KMS-11 (cell line): ENCODE measurements around the gene RELN.

Experiments used
- H2AFZ ChIP-seq: fragments of 200-600 bp; sonication (generic); 2 replicates; pipeline ENCODE4 v1.6.1; 2016; ENCODE audit warnings: antibody characterized with exemption, mixed run types, low read depth
- H3K27ac ChIP-seq: fragments of 200-600 bp; sonication (generic); 2 replicates; pipeline ENCODE4 v1.6.1; 2016; ENCODE audit warnings: mild to moderate bottlenecking, mixed run types
- H3K27me3 ChIP-seq: fragments of 200-600 bp; sonication (generic); 2 replicates; pipeline ENCODE4 v1.6.1; 2017; ENCODE audit warnings: mild to moderate bottlenecking, low read depth, mixed run types, moderate library complexity; ENCODE audit not compliant: insufficient read depth
- H3K36me3 ChIP-seq: fragments of 200-600 bp; sonication (generic); 2 replicates; pipeline ENCODE4 v1.6.1; 2017; ENCODE audit warnings: mild to moderate bottlenecking, mixed run types; ENCODE audit not compliant: insufficient read depth
- H3K4me1 ChIP-seq: fragments of 200-600 bp; sonication (generic); 2 replicates; pipeline ENCODE4 v1.6.1; 2016; ENCODE audit warnings: mild to moderate bottlenecking, low read depth, mixed run types; ENCODE audit not compliant: poor library complexity, severe bottlenecking
- H3K4me2 ChIP-seq: fragments of 200-600 bp; sonication (generic); 2 replicates; pipeline ENCODE4 v1.7.0; 2016; ENCODE audit warnings: mild to moderate bottlenecking, mixed run types
- H3K4me3 ChIP-seq: fragments of 200-600 bp; sonication (generic); IDR thresholded peaks from 2 replicates; pipeline ENCODE4 v1.6.1; 2017; ENCODE audit warnings: low read depth, low read length, mixed read lengths; ENCODE audit not compliant: insufficient read depth
- H3K79me2 ChIP-seq: fragments of 200-600 bp; sonication (generic); 2 replicates; pipeline ENCODE4 v1.6.1; 2016; ENCODE audit warnings: low read depth, mixed run types; ENCODE audit not compliant: insufficient read depth
- H3K9ac ChIP-seq: fragments of 200-600 bp; sonication (generic); 2 replicates; pipeline ENCODE4 v1.6.1; 2016; ENCODE audit warnings: mild to moderate bottlenecking, mixed run types
- H4K20me1 ChIP-seq: fragments of 200-600 bp; sonication (generic); 2 replicates; pipeline ENCODE4 v1.6.1; 2016; ENCODE audit warnings: mild to moderate bottlenecking, mixed run types; ENCODE audit not compliant: insufficient read depth
- TF ChIP-seq, protein P1 (sequence below): fragments of 200-600 bp; sonication (generic); conservative IDR thresholded peaks from 2 replicates; pipeline ENCODE4 v1.6.1; 2017; ENCODE audit warnings: low read depth, mild to moderate bottlenecking, antibody characterized with exemption, low read length, moderate library complexity, mixed read lengths

RELN gene

GRCh38 chr7:103685646-103686045 is 303.8 kb downstream of the RELN start:
- no peak overlapping the region for H3K4me3 ChIP-seq
- TF ChIP-seq, protein P1, sequence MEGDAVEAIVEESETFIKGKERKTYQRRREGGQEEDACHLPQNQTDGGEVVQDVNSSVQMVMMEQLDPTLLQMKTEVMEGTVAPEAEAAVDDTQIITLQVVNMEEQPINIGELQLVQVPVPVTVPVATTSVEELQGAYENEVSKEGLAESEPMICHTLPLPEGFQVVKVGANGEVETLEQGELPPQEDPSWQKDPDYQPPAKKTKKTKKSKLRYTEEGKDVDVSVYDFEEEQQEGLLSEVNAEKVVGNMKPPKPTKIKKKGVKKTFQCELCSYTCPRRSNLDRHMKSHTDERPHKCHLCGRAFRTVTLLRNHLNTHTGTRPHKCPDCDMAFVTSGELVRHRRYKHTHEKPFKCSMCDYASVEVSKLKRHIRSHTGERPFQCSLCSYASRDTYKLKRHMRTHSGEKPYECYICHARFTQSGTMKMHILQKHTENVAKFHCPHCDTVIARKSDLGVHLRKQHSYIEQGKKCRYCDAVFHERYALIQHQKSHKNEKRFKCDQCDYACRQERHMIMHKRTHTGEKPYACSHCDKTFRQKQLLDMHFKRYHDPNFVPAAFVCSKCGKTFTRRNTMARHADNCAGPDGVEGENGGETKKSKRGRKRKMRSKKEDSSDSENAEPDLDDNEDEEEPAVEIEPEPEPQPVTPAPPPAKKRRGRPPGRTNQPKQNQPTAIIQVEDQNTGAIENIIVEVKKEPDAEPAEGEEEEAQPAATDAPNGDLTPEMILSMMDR, result no peak
- H3K36me3 ChIP-seq, result no peaks in the 10 kb centered on the region
- no peaks in the 10 kb centered on the region for H3K4me1 ChIP-seq
- no peak overlapping the region for H3K4me2 ChIP-seq
- no peaks in the 10 kb centered on the region for H3K27me3 ChIP-seq
- H3K9ac ChIP-seq, result no peak overlapping the region
- no peak overlapping the region for H2AFZ ChIP-seq
- H3K79me2 ChIP-seq, result no peaks in the 10 kb centered on the region
- H4K20me1 ChIP-seq, result no peaks in the 10 kb centered on the region
- no peak overlapping the region for H3K27ac ChIP-seq

DNA sequence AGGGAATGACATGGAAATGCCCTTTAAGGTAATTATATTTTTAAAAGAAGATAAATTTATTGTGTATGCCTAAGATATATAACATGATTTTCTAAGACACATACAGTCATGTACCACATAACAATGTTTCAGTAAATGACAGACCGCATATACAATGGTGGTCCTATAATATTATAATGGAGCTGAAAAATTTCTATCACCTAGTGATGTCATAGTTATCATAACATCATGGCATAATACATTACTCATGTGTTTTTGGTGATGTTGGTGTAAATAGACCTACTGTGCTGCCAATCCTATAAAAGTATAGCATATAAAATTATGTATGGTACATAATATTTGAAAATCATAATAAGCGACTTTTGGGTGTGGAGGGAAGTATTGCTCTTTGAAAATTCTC is 306.1 kb downstream of the RELN start:
- Histone ChIP-seq H3K36me3 (no peaks in the 10 kb centered on the region), H3K27me3 (no peaks in the 10 kb centered on the region), H3K4me3 (no peak overlapping the region), H3K27ac (no peak overlapping the region), H3K4me2 (no peak overlapping the region), H4K20me1 (no peaks in the 10 kb centered on the region), H3K4me1 (no peaks in the 10 kb centered on the region), H2AFZ (no peak overlapping the region), H3K9ac (no peak overlapping the region), H3K79me2 (no peaks in the 10 kb centered on the region)
- TF ChIP-seq, protein P1, result no peak

DNA sequence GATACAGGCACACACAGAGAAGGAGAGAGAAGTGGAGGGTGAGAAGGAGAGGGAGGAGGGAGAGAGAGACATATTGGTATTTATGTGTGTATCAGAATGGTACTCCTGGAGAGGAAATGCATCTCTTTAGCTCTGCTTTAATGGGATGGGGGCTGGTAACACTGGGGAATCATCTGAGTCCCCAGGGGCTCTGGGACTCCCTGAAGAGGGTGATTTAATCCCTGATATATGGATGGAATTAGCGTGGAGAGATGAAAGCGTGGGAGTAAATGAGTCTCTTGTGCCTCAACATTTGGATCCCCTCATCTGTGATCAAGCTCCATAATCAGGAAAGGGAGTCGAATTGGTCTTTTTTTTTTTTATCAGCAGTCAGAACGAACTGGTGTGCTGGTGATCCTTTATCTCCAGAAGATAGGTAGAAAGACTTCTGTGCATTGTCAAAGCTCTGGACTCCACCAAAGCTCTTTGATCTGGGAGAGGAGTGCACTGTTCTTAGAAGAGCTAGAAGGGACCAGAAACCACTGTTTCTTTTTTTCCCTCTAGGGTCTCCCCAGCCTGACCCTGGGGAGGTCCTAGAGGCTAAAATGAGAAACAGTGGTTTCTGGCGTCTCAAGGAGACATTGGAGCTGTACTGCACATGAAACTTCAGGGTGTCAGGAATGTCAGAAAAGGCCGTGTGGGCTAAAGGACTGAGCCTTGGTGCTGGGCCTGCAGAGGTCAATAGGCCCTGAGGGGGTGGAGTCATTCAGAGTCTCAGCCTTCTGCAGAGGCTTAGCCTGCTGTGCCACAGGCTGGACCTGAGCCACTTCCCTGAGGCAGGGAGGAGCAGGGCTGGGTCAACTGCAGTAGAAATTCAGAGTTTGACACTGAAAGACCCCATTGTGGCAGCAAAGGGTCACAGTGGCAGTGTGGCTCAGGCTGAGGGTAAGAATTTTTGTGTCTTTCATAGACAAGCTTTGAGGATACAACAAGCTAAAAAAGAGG is 309.0 kb downstream of the RELN start:
- Histone ChIP-seq H3K27ac (no peak overlapping the region), H3K27me3 (no peaks in the 10 kb centered on the region), H3K4me1 (no peaks in the 10 kb centered on the region), H3K79me2 (no peaks in the 10 kb centered on the region), H2AFZ (no peak overlapping the region), H3K4me3 (no peak overlapping the region), H3K4me2 (no peak overlapping the region), H4K20me1 (no peaks in the 10 kb centered on the region), H3K9ac (no peak overlapping the region), H3K36me3 (no peaks in the 10 kb centered on the region)
- TF ChIP-seq, protein P1, result no peak

DNA sequence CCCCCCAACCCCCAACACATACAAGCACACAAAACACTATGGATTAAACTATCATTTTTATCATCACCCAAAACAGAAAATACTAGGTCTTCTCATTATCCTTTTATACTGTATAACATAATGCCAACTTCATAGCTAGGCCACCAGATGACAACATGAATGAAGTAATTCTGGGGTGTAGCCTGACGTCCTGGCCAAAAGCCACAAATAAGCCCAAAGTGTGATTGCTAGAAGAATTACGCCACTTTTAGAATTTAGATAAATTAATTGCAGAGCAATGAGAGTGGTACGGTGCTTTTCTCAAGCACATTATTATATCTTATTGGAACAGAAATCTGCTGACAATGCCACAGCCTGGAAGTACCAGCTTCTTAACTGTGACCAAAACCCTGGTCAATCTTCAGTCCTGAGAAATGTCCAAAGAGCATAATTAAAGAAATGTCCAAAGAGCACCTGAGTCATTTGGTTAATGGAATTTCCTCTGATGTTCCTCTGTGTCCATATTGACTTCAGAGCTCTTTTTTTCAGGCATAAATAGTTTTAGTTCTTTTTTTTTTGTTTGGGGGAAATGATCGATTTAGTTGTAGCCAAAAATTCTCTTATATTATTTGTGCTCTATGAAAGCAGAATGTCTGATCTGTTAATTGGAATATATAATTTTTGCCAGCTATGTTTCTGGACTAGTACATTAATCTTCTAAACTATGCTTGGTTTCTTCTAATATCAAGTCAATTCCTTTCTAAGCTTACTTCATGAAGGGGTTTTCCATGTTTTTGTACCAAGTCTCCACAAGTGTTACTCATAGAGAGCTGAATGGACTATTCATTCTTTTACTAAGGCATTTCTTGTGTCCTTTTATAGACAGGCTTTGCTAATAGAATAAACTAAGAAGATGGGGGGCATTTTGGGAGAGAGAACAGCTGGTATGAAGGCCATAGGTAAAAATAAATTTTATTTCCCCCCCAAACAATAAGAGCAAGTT is 310.0 kb downstream of the RELN start:
- H3K27ac ChIP-seq, result no peak overlapping the region
- TF ChIP-seq, protein P1, result no peak
- H3K4me2 ChIP-seq, result no peak overlapping the region
- no peak overlapping the region for H3K4me3 ChIP-seq
- H3K9ac ChIP-seq, result no peak overlapping the region
- H3K4me1 ChIP-seq, result no peaks in the 10 kb centered on the region
- H4K20me1 ChIP-seq, result no peaks in the 10 kb centered on the region
- H3K79me2 ChIP-seq, result no peaks in the 10 kb centered on the region
- no peaks in the 10 kb centered on the region for H3K36me3 ChIP-seq
- H3K27me3 ChIP-seq, result no peaks in the 10 kb centered on the region
- no peak overlapping the region for H2AFZ ChIP-seq
